NB4 (cell line): ENCODE results near the gene HOXA13.

Source experiments
- DNase-seq: peaks from one replicate; pipeline ENCODE4 v3.0.0; 2010; ENCODE audit warnings: low read depth
- H3K4me3 ChIP-seq: one replicate; pipeline ENCODE4 v1.5.1; 2011; ENCODE audit warnings: mild to moderate bottlenecking, low read depth, low read length, moderate library complexity
- MYC ChIP-seq: IDR thresholded peaks from 2 replicates; pipeline ENCODE4 v1.6.1; 2011; ENCODE audit warnings: low read depth, low read length
- POLR2A ChIP-seq: IDR thresholded peaks from 2 replicates; pipeline ENCODE4 v1.6.1; 2011; ENCODE audit warnings: mild to moderate bottlenecking; ENCODE audit not compliant: insufficient read length; ENCODE audit errors: extremely low read depth
- TF ChIP-seq, protein P1 (sequence below): IDR thresholded peaks from 2 replicates; pipeline ENCODE4 v1.6.1; 2011; ENCODE audit warnings: low read depth, low read length
- TF ChIP-seq, protein P2 (sequence below): IDR thresholded peaks from one replicate; pipeline ENCODE4 v1.5.1; 2012; ENCODE audit warnings: low read depth, low read length

Gene HOXA13

DNA sequence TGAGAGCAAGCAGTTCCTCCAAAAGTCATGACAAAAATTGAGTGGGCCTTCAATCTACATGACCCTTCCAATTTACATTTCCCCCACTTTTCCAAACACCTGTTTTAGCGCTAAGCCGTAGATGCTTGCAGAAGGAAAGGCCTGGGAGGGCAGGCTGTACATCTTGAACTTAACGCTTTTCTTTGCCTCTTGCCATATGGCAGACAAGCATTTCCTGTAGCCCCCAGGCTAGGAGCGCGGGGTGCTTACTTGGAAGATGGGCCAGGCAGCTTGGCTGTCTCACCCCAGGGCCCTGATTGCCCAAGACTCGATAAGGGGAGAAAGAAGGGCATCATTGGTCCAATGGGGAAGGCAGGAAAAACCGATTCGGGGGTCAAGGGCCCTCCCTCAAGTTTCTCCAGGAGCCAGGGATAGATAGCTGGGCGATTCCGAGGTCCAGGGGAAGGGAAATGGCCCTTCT, 27.5 kb downstream of the HOXA13 start:
- H3K4me3 ChIP-seq, result peak overlapping the region; percentile 82
- DNase-seq, result peak; percentile 64
- TF ChIP-seq, protein P1, sequence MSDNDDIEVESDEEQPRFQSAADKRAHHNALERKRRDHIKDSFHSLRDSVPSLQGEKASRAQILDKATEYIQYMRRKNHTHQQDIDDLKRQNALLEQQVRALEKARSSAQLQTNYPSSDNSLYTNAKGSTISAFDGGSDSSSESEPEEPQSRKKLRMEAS, result 0 out of 2 replicates have a peak, but pooled peaks have one; percentile 13
- TF ChIP-seq MYC, result peak; percentile 50; the same call in 1 of the 2 replicates
- TF ChIP-seq, protein P2, sequence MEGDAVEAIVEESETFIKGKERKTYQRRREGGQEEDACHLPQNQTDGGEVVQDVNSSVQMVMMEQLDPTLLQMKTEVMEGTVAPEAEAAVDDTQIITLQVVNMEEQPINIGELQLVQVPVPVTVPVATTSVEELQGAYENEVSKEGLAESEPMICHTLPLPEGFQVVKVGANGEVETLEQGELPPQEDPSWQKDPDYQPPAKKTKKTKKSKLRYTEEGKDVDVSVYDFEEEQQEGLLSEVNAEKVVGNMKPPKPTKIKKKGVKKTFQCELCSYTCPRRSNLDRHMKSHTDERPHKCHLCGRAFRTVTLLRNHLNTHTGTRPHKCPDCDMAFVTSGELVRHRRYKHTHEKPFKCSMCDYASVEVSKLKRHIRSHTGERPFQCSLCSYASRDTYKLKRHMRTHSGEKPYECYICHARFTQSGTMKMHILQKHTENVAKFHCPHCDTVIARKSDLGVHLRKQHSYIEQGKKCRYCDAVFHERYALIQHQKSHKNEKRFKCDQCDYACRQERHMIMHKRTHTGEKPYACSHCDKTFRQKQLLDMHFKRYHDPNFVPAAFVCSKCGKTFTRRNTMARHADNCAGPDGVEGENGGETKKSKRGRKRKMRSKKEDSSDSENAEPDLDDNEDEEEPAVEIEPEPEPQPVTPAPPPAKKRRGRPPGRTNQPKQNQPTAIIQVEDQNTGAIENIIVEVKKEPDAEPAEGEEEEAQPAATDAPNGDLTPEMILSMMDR, result no peak

DNA sequence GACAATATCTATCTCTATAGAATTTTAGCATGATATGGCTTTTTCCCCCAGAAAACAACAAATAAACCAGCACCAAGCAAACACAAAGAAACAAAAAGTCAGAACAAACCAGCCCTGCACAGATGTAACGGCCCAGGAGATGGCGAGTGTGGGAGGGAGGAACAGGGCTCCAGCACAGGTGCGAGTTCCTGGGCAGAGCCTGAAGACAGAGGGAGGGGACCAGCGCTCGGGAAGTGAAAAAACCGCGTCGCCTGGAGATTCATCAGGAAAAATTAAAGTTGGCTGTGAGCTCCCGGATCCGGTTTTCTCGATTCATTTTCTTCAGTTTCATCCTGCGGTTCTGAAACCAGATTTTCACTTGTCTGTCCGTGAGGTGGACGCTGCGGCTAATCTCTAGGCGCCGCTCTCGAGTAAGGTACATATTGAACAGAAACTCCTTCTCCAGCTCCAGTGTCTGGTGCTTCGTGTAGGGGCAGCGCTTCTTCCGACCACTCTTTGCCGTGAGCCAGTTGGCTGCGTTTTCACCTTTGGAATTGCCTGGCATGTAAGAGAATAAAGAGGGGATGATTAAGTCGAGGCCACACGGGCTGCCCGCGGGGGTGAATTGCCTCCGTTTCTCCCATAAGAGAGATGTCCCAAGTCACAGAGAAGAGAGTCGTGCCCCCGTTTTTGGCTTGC, 28.1 kb downstream of the HOXA13 start:
- DNase-seq, result peak; percentile 27
- TF ChIP-seq POLR2A, result no peak
- TF ChIP-seq, protein P1, result no peak
- TF ChIP-seq, protein P2, result no peak
- TF ChIP-seq MYC, result no peak
- H3K4me3 ChIP-seq, result peak overlapping the region; percentile 82

DNA sequence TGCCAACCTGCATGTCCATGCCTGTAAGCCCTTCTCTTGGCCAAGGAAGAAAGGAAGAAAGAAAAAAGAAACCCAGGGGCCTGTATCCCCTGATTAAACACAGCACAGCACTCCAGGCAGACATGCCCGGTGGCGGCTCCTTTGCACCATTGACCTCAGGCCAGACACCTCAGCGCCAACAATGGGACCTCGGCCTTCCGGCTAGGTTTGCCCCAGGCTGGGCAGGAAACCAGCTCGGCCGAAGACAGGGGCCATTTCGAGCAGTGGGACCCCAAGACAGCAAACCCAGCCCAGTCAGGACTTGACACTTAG, 28.6 kb downstream of the HOXA13 start:
- H3K4me3 ChIP-seq, result peak overlapping the region; percentile 27
- TF ChIP-seq, protein P2, result no peak
- TF ChIP-seq POLR2A, result no peak
- no peak for TF ChIP-seq MYC
- DNase-seq, result no peak

DNA sequence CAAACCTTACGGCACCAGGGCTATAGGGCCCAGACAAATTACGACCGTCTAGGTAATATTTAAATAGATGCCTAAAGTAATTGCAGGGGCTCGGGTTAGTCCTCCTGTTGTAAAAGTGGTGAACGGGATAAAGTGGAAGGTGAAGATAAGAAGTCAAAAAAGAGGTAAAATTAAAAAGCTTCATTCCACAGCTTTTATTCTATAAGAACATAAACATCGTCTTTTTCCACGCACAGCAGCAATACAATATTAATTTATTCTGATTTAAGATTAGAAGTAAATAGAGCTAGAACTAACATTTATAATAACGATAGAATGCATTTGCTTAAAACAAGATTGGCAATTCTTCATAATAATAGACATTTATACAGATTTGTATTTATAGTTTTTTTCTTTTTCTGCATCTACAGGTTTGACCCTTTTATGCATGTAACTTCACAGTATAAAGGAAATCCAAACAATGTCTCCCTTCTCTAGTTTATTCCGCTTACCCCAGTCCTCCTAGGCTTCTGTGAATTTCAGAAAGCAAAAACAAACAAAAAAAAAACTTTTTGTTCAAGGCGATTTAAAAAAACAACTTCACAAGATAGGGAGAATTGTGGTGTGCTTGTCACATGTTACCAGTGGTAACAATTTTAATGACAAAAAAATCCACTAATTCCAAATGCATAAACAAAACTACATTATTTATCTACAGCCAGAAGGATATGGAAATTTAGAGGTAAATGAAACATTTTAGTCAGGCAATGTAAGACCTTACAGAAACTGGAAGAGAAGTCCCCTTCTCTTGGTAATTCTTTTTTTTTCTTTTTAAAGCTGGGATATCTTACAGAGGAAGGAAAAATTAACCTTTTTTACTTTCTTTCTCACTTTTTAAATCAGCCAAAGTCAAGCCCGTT, 29.2 kb downstream of the HOXA13 start:
- no peak for DNase-seq
- TF ChIP-seq, protein P2, result no peak
- TF ChIP-seq MYC (no peak), POLR2A (no peak)
- TF ChIP-seq, protein P1, result no peak
- H3K4me3 ChIP-seq, result peak overlapping the region; percentile 27

DNA sequence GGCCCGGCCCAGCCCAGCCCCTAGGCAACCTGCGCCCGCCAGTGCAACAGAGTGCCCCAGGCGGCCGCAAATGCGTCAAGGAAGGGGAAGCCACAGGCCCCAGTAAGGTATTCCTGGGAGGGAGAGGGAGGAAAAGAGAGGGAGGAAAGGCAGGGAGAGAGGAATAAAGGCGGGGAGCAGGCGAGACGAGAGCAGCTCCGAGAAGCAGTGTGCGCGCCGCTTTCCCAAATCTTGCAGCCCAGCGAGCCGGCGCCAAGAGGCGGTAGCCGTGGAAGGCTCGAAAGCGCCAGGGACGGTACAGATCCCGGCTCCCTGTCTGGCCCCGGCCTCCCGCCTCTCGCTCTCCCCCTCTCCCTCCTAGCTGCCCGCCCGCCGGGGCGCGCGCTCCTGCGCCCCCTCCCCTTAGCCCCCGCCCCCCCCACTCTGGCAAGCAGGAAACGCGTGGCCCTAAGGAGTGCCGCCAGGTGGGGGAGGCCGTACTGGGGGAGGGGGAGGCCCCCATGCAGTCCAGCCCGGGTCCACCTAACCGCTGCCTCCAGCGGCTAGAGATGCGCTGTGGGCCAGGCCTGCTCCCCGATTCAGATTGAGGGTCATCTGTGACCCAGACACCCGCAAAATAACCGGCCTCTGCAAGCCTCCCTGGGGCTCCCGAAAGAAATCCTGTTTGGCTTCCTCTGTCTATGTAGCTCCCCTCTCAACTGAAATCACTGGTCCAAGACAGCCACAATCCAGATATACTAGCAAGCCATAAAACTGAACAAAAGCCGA, 30.0 kb downstream of the HOXA13 start:
- no peak for TF ChIP-seq MYC
- H3K4me3 ChIP-seq, result no peak overlapping the region
- DNase-seq, result no peak

DNA sequence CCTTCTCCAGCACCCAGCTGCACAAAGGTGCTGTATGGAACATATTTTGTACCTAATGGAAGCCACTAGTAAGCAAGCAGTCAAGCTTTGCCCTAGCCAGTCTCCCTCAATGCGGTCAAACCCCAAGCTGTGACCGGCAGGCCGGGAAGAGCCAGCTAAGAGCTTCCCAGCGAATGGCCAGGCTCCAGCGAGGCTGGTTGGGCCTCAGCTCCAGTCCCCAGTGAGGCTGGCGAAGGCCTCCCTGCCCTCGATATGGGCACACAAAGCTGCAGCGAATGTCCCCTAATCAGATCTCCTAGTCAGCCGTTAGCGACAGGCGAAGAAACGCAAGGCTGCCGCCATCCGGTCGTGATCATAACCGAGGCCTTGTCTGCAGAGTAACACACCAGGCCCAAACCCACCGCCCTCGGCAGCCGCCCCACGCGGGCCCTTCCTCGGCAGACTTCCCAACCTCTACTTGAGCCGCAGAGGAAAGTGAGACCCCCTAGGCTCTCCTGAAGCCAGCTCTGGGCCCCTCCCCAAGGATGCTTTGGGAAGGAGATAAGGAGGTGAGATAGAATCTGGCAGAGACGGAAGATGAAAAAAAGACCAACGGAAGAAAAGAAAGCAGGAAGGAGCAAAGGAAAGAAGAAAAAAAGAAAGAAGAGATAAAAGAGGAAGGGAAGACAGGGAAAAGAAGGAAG, 31.5 kb downstream of the HOXA13 start:
- DNase-seq, result no peak
- H3K4me3 ChIP-seq, result no peak overlapping the region
- TF ChIP-seq, protein P2, result no peak
- TF ChIP-seq, protein P1, result no peak
- no peak for TF ChIP-seq POLR2A
- no peak for TF ChIP-seq MYC
